Measurements from ENCODE around the gene PINK1.

GRCh38 chr1:20636785-20637347 is 3.6 kb downstream of the PINK1 start:
- TF ChIP-seq CTCF (optimal IDR thresholded peaks at IDR 0.05 in 1 of 3, IDR thresholded peaks at IDR 0.05 in 1 of 3, conservative IDR thresholded peaks at IDR 0.05 in 1 of 3; ENCODE audit: extremely low read depth in 1 of 3, insufficient read depth in 2 of 3, low read length in 3 of 3) (no peak), EZH2 (IDR thresholded peaks at IDR 0.05; ENCODE audit: low read length) (no peak)

All from keratinocyte (primary cell).